ENCODE measurements around the gene COLEC12.

COLEC12 gene

DNA sequence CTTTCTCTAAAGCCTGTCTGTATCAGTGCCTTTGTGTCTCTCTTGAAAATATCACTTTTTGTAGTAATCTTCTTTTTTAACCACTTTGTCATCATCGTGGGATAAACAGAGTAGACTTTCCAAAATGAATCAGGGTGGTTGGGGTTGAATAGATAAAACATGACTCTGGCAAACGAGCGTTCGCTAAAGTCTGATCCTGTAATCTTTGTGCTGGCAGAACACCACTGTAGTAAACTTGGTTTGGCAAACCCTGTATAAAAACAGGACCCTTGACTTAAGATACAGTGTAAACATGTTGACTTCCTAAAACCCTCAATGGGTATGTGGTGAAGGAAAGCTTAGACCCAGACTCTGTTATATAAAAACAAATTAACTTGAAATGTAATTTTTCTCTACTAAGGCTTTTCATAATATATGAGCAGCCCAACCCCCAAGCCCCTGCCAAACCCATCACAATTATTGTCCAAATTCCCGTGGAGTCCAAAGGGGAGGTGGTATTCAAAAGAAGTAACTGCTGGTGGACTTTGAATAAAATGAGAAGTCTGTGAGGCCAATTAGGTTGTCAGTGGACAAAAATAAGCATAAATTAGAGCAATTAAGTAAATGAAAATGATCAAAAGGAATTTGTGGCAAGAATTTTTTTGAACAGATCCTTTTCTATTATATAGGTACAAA lies 52.2 kb downstream of the COLEC12 start:
- in situ Hi-C loops (cut with HindIII; ENCODE audit: low sequenced_read_pairs) = loop anchor here (5.0 kb wide), 1 partner anchor 34 kb away; no protein-coding TSS in a partner anchor

DNA sequence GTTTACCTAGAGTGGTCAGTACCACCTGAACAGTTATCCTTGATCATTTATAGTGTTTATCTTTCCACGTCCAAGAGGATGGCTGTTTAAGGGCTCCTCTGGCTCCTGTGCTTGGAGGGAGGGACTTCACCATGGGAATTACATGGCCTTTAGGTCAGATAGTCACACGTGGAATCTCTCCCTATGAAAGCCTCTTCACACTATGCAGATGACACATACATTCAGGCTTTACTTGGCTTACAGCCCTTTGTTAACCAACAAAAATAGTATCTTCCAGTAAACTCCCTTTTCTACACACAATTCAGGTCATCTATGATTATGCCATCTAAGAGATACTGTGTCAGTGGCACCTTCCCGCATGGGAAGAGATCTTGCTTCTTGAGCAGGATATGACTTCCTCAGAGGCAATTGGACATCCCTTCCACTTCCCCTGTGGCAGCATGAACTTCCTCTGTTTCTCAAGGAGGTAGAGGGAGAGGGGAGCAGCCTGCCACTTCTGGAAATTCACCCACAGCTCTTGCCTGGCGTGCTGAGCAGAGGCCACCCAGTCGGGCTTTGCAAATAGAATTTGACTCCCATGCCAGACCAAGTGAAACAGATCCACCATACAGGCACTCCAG lies 53.5 kb downstream of the COLEC12 start:
- in situ Hi-C loops (cut with HindIII; ENCODE audit: low sequenced_read_pairs) = loop anchor here (5.0 kb wide), 1 partner anchor 35 kb away; no protein-coding TSS in a partner anchor

DNA sequence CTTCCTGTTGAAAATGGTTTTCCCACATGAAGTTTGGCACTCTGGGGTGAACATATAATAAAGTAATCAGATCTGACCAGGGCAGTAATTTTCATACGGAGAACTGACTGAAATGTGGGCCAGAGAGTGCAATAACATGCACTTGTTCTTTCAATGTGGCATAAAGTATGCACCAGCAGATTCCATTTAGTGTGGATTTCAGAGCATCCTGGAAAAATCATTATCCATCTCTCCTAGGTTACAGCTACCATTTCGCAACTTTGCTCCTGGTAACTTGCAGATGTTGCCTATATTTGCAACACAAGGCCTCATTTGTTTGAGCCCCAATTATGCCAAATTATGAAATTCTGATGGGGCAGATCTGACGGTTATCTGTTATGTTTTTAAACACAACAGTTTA lies 55.4 kb downstream of the COLEC12 start:
- in situ Hi-C loops (cut with HindIII; ENCODE audit: low sequenced_read_pairs) = loop anchor here (5.0 kb wide), 1 partner anchor 37 kb away; no protein-coding TSS in a partner anchor

DNA sequence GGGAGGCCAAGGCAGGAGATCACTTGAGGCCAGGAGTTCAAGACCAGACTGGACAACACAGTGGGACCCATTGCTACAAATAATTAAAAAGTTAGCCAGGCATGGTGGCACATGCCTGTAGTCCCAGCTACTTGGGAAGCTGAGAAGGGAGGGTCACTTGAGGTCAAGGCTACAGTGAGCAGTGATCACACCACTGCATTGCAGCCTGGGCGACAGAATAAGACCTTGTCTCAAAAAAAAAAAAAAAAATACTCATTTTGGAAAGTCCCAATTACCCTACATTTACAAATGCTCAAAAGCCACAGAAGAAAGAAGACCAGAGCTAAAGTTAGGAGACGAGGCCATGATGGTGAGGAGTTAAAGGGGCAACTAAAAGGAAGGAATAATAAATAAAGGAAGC lies 61.9 kb downstream of the COLEC12 start:
- in situ Hi-C loops (cut with HindIII; ENCODE audit: low sequenced_read_pairs) = no loop called here

DNA sequence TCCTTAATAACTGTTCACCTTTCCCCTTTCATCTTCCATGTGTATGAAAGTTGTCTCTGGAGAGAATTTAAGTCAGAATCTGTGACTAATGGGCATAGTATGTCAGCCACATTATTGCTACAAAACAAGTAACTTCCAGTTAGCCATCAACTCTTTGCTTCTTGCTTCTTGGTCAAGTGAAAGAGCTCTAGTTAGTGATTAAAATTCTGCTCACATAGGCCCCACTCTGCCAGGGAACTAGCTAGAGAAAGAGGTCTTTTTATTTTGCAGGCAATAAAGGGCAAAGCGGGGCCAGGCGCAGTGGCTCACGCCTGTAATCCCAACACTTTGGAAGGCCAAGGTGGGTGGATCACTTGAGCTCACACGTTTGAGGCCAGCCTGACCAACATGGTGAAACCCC lies 64.6 kb downstream of the COLEC12 start:
- in situ Hi-C loops (cut with HindIII; ENCODE audit: low sequenced_read_pairs) = no loop called here

DNA sequence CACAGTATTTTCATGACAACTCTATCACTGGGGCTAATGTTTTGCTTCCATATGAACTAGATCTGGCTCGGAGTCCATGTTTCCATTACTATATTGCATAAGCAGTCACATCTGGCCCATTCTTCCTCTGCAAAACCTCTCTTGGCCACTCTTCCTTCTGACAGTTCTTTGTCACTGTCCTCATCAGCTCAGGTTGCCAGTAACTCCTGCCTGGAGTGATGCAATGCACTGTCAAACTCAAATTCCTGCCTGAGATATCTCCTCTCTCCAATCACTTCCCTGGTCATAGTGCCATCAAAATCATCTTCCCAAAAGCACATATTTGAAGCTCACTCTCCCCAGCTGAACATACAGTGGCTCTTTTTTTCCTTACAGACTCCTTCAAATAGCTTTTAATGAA lies 66.1 kb downstream of the COLEC12 start:
- in situ Hi-C loops (cut with HindIII; ENCODE audit: low sequenced_read_pairs) = no loop called here

DNA sequence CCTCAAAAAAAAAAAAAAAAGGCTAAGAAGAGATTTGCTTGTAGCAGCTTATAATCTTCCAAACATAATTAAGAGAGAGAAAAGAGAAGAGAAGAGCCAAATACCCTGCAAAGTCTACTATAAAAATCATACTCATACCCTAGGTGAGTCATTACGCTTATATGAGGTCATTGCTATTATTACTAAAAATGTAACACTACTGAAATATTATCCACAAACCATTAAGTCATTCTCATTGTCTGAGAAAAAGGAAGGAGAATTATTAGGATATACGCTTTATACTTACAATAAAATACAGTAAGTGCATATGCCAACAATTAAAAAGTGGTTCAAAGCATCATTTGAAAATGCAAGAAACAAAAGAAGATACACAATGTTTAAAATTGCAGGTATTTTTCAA lies 66.5 kb downstream of the COLEC12 start:
- in situ Hi-C loops (cut with HindIII; ENCODE audit: low sequenced_read_pairs) = no loop called here

DNA sequence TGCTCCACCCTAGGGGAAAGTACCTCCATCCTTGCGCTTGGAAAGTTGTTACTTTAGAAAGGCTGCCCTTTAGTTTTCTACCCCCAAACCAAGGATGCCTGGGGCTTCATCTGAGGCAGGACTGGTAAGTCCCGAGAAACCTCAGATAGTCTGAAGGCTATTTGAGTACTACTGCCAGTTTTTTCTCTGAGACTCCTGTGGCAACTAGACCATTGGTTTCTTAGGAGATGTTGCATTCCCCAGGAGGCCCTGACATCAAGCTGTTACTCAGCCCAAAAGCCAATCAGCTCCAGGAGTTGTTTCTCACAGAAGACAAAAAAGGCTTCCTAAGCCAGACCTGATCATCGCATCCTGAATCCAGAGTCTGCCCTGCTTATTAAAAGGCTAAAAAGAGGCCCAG lies 67.2 kb downstream of the COLEC12 start:
- in situ Hi-C loops (cut with HindIII; ENCODE audit: low sequenced_read_pairs) = no loop called here

DNA sequence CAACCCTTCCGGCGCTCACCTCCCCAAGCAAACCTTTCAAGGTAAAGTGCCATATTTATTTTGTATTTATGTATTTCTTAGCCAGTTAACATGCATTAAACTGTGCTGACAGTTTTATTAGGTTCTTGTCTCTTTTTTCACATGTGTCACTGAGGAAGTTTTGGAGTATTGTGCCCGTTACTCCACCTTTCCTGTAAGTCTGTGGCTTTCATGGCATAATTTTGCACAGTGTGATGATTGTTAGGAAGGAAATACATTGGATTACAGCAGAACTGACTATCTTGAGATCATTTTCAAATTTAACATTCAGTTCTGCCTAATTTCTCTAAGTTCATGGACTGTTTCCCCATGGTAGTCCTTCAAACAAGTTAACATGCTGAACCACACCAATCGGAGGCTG lies 67.7 kb downstream of the COLEC12 start:
- in situ Hi-C loops (cut with HindIII; ENCODE audit: low sequenced_read_pairs) = no loop called here

DNA sequence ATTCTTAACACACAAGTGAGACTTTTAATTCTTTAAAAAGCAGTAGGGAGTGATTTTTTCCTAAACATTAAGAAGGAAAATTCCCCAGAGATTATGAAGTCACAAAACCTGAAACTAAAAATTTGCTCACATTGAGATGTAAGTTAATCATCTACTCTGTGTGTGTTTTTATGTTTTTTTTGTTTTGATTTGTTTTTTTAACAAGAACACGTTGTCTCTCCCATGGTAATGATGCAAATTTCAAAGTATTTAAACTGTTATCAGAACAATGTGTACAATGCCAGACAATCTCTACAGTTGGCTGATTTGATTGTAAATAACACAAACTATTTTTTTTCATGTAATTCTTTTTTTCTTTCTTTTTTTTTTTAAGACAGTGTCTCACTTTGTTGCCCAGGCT lies 71.5 kb downstream of the COLEC12 start:
- in situ Hi-C loops (cut with HindIII; ENCODE audit: low sequenced_read_pairs) = no loop called here

DNA sequence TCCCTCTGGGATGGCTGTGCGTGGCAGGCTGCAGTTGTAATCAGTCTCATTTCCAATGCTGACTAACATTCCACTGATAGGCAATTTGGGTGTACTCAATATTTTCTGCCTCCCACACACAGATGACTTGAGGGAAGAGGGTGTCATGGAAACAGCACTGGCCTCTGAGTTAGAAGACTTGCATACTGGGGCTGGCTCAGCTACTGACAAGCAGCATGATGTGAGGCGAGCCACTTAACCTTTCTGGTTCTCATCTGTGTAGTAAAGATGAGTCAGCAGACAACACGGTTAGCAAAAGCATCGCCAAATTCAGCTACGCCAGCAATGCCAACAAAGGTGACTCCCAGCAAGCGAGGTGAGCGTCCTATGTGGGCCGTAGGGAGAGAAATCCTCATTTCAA lies 73.5 kb downstream of the COLEC12 start:
- in situ Hi-C loops (cut with HindIII; ENCODE audit: low sequenced_read_pairs) = no loop called here

DNA sequence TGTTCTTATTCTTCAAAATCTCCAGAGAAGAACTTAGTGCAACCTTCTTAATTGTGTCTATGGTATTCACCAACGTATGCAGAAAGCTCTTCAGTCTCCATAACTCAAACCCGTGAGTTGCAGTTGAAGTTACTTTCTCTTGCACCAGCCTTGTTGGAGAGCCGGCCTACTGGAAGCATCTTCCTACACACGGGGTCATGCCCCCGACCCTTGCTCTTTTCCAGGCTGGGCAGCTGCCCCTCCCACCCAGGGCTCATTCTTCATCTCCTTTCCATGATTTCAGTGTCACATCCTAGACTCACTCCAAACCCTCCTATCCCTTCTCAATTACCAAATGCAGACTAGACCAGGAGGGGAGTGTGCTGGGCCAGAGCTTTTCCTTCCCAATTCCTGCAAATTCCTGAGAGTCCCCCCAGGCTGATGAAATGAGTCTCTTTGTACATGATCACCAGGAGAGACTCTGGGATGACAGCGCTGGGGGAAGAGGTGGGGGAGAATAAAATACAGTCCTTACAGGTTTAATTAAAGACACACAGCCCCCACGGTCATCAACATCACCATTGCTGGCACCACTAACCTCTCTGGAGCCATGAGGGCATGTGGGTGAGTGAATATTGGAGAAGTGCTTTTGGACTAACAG lies 75.3 kb downstream of the COLEC12 start:
- in situ Hi-C loops (cut with HindIII; ENCODE audit: low sequenced_read_pairs) = no loop called here

DNA sequence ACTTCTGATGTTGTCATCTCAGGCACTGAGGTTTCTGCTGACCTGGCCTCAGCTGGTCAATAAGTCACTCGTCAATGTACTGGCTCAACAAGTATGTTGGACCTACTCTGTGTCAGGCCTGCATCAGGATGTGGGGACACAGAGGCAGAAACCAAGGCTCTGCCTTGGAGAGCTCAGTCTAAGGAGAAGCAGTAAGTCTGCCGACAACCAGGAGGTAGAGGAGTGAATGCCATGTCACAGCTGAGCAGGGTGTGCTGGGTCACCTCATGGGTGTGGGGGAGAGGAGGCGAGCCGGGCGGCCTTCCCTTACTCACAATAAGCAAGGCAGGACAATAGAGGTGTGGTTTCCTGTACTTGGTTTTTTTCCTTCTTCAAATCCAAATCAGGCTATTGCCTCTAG lies 75.8 kb downstream of the COLEC12 start:
- in situ Hi-C loops (cut with HindIII; ENCODE audit: low sequenced_read_pairs) = no loop called here

DNA sequence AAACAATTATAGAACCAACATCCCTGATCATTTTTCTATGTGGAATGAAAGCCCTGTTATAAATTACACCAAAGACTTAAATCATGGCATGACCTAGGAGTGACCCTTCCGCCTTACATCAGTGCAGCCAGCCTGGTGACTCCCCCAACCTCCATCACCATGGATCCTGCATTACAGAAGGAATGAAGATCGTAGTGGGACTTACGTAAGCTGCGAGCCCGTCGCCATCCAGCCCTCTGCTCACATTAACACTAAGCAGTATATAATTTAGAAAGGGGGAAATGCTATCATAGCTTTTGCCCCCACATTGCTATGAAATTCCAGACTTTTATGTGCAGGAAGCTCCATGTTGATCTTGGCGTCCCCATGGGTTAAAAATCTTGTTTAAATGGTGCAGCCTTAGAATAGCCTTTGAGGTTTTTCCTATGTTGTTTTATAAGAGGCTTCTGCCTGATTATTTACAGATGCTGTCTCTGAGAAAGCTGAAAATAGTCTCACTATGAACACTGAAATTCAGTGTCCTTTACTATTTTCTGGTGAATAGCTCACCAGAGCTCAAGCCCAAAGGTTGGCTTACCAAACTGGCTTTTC lies 76.3 kb downstream of the COLEC12 start:
- in situ Hi-C loops (cut with HindIII; ENCODE audit: low sequenced_read_pairs) = no loop called here

DNA sequence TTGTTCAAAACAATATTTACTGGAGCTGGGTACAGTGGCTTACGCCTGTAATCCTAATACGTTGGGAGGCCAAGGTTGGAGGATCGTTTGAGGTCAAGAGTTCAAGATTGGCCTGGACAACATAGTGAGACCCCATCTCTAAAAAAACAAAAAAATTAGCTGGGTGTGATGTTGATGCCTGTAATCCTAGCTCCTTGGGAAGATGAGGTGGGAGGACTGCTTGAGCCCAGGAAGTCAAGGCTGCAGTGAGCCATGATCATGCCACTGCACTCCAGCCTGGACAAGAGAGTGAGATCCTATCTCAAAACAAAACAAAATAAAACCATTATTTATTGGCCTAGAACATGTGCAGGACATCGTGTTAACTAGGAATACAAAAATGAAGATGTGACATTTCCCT lies 77.5 kb downstream of the COLEC12 start:
- in situ Hi-C loops (cut with HindIII; ENCODE audit: low sequenced_read_pairs) = no loop called here

DNA sequence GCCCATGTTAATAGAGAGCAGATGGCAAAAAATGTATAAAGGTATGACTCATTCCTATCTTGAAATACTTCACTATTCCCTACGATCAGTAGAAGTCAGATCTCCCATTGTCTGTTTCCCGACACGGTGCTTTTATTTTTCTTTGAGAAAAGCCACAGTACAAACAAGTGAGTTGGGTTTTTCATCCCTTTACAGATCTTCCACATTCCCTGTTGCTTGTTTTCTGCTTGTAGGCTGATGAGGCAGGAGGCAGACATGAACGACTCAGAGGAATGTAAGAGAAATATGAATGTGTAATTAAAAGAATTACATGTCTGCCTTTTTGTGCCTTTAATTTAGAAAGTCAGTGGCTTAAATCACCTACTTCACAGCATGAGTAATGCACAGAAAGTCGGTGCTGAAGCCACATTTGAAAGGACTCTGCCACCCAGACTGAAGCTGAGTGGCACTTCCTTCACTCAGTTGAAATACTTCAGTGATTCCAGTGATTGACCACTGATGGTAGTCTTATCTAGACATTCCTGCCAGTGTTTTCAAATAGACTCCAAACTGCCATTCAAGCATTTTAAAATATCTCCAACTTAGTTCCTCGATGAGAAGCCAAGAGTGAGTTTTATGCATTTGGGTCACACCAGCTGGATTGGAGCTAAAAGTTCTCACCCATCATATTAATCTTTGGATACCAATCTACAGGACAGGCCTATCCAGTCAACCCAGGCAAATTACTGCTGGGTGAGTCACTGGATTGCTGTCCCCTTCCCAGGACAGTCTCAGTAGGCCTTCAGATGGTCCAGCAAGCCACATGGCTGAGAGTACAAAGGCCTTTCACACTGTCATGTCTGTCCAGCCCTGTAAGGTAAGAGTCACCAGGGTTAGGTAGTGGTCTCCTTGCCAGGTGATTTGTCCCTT lies 79.0 kb downstream of the COLEC12 start:
- in situ Hi-C loops (cut with HindIII; ENCODE audit: low sequenced_read_pairs) = no loop called here

DNA sequence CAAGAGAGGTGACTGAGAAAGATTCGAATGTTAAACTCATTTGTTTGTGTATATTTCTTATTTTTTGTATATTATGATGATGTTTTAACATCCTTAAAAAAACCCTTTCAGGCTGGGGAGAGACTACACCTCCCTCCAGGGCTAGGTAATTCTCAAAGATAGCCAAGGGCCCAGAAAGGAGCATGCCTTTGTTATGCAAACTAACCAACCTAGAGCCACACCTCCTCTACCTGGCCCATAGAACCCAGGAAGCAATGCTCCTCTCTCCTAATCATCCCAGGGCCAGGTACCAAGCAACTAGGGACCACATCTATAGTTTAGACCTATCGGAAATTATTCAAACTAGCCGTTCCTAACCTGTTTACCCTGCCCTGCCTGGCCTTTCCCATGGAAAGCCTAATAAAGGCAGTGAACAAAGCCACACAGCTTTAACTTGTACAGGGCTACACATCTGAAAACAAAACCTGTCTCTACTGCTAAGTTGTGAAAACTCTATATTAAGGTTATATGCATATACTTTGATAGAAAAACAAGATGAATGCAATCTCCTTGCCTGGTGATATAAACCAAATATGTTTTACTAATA lies 79.7 kb downstream of the COLEC12 start:
- in situ Hi-C loops (cut with HindIII; ENCODE audit: low sequenced_read_pairs) = no loop called here

DNA sequence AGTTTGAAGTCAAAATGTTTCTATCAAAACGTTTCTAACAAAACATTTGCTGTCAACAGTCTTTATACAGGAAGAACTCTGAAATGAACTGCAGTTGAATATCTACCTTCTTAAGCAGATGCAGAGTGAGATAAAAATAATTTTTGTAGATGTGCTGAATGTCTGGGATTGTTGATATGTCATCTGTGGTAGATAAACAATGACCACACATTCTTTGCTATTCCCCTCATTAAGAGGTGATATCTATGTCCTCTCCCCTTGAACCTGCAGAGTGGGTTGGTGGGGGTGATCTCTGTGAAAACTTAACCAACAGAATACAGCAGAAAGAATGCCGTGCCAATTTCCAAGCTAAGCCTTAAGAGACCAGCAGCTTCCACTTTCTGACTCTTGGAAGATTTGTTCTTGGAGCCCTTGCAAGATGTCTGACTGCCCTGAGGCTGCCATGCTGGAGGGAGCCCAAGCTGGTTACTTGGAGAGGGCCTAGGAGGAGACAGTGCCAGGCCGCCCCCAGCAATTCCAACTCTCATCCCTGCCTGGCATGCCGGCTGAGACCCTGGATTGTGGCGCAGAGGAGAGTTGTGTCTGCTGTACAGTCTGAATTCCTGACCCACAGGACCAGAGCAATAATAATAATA lies 80.8 kb downstream of the COLEC12 start:
- in situ Hi-C loops (cut with HindIII; ENCODE audit: low sequenced_read_pairs) = no loop called here

DNA sequence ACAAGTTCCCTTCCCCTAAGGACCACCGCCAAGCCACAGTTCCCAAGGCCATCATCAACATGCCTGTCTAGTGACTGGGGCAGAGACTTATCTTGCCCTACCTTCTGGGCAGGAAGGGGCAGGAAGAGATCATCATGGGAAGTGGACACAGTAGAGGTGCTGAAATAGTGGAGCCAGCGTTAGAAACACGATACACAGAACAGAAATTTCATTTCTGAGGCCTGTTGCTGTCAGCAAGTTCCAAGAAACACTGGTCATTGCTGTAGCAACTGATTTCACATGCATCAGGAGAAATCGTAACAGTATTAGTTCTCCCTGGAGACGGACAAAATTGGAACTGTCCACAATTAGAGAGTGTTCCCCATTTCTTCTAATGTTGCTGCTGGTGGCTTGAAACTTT lies 83.0 kb downstream of the COLEC12 start:
- in situ Hi-C loops (cut with HindIII; ENCODE audit: low sequenced_read_pairs) = no loop called here

DNA sequence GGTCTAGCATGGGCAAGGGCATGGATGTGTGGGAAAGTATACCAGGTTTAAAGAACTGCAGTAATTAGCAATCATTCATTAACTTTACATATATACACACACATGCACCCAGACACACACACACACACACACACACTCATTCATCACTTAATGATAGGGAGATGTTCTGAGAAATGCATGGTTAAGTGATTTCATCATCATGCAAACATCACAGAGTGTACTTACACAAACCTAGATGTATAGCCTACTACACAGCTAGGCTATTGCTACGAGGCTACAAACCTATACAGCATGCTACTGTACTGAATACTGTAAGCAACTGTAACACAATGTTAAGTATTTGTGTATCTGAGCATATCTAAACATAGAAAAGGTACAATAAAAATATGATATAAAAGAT lies 83.6 kb downstream of the COLEC12 start:
- in situ Hi-C loops (cut with HindIII; ENCODE audit: low sequenced_read_pairs) = no loop called here
